HK-2 (cell line): ENCODE results near the gene TBX6.
"Not testable (repeated sequence)": the region's sequence is repeated elsewhere in the genome, so short reads cannot be mapped to it uniquely, and the experiment has no call there.

ENCODE experiments used
- DNase-seq: peaks from one replicate; pipeline ENCODE4 v3.0.0-alpha.2; 2018; ENCODE audit not compliant: unreplicated experiment

TBX6 gene

DNA sequence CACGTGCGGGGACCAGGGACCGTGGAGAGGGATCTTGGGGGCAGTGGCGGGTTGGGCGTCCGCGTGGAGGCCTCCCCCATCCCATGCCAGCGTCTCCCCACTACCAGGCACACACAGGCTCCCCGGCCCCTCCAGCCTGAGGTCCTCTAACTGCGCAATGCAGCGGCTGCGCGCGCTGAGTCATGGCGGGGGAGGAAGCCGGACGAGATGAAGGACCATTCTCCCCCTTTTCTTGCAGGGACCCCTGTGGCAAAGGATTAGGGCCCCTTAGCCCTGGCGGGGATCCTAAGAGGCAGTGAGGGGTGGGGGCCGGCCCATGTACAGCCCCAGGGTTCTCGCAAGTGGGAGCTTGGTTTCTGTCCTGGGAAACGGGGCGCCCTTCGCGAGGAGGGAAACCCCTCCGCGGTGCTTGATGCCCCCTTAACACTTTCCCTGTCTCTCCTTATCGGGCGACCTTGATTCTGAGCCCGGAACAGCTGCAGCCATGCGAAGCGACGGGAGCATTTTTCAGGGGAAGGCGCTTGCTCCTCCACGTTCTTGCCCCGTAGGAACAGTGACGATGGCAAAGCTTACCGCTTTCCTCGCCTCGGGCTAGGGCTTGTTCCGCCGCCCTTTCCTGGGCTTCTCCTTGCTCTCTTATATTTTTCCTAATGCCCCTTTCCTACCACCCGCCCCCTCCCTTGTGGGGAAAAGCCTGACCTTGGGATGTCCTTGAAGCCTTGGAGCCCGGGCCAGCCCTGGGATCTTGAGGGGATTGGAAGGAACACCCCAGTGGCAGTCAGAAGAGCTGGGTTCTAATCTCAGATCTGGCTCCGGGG, 25.6 kb downstream of the TBX6 start:
- no peak for DNase-seq

DNA sequence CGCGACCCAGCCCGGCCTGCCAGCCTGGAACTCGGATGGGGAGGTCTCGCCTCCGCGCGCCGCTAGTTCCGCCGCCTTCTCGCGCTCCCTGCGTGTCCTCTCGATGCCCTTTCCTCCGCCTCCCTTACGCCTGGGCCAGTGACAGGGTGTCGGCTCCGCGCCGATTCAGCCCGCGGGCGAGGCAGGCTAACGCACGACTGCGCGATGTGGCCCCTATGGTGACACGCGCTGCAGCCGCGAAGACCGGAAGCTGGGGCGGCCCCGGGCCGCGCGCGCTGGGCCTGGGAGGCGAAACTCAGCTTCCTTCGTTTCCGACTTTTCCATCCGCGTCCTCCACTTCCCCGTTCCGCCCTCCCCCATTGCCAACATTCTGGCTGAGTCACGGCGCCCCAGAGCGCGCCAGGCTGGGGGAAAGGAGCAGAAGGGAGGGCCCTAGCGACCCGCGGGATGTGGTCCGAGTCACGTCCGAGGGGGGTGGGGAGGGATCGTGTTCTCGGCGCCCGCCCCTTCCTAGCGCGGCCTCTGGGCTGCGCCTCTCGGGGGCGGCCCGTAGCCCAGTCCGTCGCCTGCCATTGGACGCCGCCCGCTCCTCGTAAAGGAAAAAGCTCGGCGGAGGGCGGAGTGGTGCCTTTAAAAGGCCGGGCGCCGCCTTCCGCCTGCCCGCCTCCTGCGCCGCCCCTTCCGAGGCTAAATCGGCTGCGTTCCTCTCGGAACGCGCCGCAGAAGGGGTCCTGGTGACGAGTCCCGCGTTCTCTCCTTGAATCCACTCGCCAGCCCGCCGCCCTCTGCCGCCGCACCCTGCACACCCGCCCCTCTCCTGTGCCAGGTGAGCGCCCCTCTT, 26.4 kb downstream of the TBX6 start, which contains the start of gene ALDOA:
ALDOA (plus strand) TSS at position 659 of the 841 bp plus-strand sequence. CDS start 1,138 bp downstream, outside the sequence.
- DNase-seq = peak; percentile 97

DNA sequence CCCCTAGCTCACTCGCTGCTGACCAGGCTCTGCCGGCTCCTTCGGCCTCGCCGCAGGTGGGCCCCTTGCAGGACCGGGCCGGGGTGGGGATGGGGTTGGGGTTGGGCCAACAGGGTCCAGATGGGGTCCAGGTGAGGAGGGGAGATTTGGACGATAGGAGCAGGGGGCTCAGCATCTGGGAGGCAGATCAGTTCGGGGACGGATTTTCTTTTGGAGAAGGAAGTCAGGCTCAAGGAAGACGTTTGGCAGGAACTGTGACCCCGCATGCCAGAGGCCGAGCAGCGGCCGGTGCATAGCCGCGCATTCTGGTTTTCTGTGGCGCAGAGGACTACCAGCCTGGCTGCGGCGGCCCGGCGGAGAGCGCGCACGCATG, 27.0 kb downstream of the TBX6 start:
- DNase-seq = no peak

DNA sequence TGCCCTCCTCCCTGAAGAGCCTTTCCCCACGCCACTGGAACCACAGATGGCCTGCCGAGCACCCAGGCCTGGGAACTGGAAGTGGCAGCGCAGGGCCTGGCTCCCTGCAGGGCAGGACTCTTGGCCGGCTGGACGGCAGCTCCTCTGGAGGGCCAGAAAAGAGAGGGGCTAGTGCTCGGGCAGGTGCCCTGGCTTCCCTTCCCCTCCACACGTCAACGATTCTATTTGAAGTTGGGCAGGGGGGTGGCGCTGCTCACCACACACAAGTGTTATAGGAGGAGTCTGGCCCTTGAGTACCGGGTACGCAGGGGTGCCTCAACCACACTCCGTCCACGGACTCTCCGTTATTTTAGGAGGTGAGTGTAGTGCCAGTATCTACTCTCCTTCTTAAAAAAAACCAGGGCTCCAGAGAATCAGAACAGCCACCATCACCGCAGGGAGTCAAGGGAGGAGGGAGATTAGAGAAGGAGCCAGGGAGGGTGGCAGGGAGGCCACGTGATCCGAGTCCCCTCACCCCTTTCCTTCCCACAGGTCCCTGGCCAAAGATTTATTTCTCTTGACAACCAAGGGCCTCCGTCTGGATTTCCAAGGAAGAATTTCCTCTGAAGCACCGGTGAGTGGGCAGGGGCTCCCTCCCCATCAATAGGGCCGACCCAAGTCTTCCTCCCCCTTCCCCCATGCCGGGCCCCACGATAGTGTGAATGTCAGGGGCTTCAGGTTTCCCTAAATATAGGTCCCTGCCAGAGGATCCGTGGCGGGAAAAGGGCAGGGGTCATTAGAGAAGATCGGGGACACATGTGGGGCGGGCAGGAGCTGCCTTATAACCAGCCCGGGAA, 27.6 kb downstream of the TBX6 start:
- peak; percentile 63 for DNase-seq

DNA sequence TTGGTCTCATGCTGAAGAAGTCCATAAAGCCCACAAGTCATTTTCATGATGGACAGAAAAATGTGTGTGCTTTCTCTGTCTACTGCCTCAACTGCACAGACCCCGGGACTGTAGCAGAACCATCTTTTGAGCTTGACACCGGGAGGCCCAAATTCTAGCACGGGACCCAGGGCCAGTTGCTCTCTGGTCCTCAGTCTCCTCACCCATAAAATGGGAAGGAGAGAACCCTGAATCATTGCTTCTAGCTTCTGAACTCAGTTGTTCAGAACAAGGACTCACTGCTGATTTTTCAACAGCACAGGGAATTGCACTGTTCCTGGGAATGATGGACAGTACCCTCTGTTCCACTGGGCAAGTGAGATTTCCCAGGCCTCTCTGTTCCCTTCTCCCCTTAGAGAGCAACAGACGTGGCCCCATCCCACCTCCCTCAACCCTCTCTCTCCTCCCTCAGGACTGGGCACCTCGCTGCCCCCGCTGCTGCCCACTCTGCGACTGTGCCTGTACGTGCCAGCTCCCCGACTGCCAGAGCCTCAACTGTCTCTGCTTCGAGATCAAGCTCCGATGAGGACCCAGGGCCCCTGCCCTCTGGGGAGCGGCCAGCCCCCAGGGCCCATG, 28.3 kb downstream of the TBX6 start:
- no peak for DNase-seq

DNA sequence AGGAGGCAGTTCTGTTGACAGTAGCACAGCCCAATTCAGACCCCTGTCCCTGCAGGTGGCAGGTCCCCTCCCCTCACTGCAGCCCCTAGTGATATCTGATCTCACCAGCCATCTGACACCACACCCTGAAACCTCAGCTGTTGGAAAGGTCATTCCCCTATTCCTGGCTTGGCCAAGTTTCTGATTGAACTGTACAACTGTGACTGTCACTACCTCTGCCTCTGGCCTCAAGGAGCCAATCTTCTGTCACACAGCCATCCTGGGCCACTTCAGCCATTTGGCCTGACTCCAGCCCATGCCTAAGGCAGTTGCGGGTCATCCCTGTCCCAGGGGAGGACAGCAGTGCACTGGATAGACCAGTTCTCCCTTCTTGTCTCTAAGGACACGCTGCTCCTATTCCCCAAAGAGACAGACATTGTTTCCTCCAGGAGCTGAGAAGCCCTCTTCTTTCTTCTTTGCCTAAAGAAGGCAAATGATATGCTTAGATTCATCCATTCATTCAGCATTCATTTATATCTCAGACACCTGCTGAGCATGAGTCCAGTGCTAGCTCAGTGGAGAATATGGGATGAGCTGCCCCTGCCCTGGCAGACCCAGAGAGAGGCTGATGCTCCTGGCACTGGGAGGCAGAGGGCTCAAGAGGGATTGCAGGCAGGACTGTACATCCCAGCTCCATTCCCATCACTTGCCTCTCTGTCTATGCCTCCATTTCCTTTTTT, 30.7 kb downstream of the TBX6 start:
- no peak for DNase-seq

DNA sequence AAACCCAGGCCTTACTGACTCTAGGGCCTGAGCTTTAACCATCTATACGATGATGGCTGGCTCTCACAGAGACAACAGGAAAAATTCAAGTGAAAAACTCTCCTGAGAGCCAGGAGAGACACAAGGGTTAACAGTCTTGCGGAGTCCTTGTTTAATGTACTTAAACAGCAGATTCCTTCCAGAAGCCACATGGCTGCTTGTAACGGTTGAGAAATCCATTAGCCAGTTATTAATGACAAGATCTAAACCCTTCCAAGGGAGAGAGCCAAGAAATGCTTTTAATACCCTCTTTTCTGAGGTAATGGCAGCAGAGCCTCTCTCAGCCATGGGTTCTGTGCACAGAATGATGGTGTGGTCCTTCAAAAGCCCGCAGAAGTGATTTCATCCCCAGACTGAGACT, 31.4 kb downstream of the TBX6 start:
- no peak for DNase-seq

DNA sequence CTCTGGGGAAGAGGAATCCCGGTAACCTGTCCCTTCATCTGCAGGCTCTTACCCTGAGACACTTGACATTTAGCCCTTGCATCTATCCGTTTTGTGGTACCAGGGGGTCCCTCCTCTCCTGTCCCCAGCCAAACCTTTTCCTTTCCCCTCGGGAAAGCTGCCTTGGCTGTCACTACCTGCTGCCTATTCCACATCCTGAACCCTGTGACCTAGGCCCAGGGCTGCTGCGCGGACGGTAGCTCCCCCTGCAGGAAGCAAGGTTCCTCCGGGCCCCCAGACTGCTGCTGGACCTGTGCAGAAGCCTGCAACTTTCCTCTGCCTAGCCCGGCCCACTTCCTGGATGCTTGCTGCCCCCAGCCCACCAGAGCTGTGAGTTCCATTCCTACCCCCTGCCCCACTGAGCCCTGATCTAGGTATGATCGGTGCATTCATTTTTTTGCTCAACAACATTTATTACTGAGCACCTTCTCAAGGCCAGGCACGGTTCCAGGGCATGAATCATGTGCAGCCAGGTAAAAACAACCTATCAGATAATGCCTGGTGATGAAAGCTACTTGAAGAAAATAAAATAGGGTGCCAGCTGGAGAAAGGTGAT, 36.7 kb downstream of the TBX6 start:
- no peak for DNase-seq

DNA sequence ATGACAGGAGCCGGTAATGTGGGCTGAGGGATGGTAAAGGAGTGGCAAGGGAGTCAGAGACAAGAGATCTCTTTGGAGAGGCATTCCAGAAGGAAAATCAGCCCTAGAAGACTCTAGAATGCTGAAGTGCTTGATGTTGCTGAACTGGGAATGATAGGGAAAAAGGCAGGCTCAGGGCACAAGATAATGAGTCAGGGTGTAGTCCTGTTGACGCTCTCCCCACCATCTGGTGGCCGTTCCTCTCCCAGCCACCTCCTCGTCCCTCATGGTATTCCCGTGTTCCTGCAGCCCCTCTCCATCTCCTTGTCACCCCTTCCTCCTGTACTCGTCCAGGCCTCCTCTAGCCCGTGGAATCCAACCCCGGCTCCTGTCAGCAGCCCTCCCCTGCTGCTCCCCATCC, 37.3 kb downstream of the TBX6 start:
- DNase-seq = no peak

DNA sequence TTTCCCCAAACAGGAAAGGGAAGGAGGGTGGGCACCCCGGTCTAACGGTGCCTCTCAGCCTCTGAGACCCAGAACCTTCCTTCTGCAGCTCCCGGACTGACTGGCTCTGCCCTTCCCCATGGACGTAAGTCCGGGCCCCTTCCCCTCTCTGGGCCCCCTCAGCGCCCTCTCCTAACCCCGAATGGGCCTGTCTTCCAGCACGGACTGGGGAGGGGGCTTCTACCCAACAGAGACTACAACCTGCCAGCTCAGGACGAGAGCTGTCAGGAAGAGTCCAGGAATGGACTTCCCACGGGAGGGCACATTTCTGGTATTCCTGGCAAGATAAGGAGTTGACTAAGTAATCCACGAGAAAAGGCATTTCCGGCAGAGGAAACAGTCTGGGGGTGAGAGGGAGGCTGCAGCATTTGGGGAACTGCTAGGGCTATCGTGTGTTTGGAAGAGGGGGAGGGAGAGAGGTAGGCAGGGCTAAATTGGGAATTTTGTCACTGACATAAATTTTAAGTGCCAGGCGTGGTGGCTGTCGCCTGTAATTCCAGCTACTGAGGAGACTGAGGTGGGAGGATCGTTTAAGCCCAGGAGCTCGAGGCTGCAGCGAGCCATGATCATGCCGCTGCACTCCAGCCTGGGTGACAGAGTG, 38.2 kb downstream of the TBX6 start:
- no peak for DNase-seq

DNA sequence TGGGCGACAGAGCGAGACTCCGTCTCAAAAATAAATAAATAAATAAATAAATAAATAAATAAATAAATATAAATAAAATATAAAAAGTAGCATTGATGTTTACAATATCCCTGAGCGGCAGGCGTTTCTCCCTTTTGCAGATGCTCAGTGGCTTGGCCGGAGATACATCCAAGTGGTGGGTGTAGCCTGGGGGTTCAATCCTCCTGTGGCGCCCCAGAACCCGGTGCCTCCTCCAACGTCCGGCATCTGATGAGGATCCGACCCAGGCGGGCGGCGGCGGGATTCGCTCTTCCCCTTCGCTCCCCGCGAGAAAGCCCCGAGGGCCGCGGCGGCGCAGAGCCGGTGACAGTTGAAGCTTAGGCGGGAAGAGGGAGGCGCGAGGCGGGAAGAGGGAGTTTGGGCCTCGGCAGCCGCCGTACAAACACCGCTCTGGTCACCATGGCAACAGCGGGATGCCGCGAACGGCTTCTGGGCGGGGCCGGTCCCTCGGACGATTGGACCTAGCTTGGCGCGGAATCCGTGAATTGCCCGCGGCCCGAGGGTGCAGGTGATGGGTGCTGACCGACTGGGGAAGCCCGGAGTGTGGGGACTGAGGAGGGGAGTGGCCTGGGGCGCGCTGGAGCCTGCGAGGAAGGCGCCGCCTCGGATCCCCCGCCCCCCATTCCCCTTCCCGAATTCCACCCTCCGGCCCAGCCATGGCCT, 38.9 kb downstream of the TBX6 start:
- DNase-seq = peak; percentile 91

DNA sequence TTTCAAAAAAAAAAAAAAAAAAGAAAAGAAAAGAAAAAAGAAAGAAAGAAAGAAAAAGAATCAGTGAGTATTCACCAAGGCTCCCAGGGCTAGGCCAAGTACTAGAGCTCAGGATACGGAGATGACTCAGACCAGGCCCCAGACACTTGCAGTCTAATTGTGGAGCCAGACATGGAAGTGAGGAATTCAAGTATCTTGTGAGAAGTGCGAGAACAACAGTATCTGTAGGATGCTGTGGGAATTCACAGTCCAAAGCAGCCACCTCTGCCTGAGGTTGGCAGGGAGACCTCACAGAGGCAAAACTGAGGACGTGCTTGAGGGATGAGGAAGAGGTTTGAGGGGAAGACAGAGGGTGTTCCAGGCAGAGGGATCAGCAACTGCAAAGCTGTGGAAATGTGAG, 40.2 kb downstream of the TBX6 start:
- no peak for DNase-seq

DNA sequence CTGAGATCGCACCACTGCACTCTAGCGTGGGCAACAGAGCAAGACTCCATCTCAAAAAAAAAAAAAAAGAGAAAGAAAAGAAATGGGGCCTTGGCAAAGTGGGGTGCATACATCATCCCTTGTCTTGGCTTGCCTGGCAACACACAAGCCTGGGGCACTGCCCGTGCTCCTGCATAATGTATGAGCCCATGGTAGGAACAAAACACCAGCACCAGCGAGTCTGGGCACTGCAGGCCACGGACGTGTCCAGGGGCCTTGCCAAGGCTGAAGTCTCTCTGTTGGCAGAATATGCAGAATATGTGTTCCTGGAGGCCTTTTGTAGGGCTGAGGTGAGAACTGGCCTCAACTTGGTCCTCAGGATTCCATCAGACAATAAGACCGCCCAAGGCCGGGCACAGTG, 41.9 kb downstream of the TBX6 start:
- DNase-seq = no peak

DNA sequence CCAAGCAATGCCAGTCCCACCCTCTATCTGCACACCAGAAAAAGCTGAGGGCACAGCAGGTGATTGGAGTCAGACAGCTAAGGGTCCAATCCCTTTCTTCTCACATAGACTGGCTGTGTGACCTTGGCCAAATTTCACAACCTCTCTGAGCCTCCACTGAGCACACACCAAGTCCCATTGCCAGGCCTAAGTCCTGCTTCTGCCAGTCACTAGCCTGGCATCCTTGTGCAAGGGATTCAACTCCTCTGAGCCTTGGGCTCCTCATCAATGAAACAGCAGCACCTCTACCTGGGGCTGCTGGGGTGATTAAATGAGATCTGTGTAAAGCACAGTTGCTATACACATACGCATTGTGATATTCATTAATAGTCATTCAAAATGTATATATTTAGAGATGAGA, 45.1 kb downstream of the TBX6 start:
- DNase-seq = no peak

DNA sequence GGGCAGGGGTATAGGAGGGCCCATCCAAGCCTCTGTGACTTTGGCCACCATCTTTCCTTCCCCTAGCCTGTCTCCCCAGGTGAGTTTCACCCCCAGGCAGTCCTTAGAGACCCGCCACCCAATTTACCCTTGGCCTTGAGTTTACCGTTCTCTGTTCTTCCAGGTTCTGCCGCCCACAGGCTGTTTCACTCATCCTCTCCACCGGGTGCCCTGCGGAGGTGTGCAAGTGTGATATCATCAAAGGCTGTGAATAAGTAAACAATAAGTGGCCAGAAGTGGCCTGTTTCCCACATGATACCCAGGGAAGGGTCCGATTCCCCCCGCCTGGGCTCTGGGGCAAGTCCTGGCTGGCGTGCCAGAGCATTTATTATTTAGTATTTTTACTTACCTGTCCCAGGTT, 45.5 kb downstream of the TBX6 start:
- DNase-seq = no peak

DNA sequence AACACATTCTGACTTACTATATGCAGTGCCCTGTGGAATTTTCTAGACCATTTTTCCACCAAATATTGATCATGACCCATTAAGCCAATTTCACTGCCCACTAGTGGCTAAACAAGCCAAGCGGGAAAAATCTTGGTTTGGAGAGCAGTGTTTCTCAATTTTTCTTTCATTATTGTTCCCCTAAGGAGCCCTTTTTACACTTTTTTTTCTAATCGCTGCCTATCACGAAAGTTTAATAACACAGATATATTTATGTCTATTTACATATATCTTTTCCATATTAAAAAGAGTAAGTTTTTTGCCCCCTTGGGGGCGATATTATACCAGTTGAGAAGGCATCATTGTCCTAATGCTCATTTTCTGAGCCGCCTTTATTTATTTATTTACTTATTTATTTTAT, 49.9 kb downstream of the TBX6 start:
- DNase-seq = no peak

DNA sequence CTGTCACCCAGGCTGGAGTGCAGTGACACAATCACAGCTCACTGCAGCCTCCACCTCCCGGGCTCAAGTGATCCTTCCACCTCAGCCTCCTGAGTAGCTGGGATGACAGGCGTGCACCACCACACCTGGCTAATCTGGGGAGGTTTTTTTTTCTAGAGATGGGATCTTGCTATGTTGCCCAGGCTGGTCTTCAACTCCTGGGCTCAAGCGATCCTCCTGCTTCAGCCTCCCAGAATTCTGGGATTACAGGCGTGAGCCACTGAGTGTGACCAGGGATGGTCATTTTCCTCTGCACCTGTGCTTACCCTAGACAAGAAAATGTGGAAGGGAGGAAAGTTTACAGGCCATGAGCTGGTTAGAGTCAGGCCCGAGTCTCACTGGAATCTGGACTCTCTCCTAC, 51.0 kb downstream of the TBX6 start:
- DNase-seq = not testable (repeated sequence)

DNA sequence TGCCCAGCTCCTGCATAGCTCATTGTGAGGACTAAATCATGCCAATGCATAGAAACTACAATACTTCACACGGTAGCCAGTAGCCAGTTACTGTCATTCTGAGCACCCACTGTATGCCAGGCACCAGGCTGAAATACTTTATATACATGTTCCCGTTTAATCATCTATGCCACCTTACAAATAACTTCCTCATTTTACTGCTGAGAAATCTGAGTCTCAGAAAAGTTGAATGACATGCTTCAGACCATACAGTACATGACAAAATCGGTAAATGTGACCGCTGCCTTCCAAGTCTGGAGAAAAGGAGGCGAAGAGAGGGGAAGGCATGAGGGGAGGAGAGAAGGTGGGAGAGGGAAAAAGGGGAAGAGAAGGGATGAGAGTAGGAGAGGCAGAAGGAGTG, 51.5 kb downstream of the TBX6 start:
- no peak for DNase-seq
